CD4-positive, alpha-beta T cell (primary cell): Measurements from ENCODE around the gene COP1. TPM values are rescaled to one million over a fixed set of nuclear protein-coding genes. Genes with fewer than 3 reads are reported as not detected.

Experiments used
- ATAC-seq: fragments of 200-7000 bp; cut with Tn5 transposase; one replicate; pipeline ENCODE4 v1.10.0; 2022; ENCODE audit warnings: mild to moderate bottlenecking; ENCODE audit not compliant: poor library complexity
- CTCF ChIA-PET: fragments of 350-600 bp; sonication (Branson Sonifier 250); formaldehyde crosslinking; loops from one replicate; lab custom pipeline; 2021; ENCODE audit warnings: antibody characterized with exemption, inconsistent platforms; lab: Charles Lee
- POLR2A ChIA-PET: fragments of 350-600 bp; sonication (Branson Sonifier 250); formaldehyde crosslinking; loops from one replicate; lab custom pipeline; 2021; ENCODE audit warnings: antibody characterized with exemption, inconsistent platforms; lab: Charles Lee
- DNase-seq, 14 experiments: peaks; one replicate each; pipeline ENCODE4 v3.0.0-alpha.2; 2013 to 2020; ENCODE audit warnings: mixed read lengths in 2 of 14
- H3K27ac ChIP-seq, 2 donors: one replicate each; pipeline versions ENCODE4 v1.5.1 to v1.7.0; 2013; ENCODE audit warnings: low read length in 2 of 2, low read depth in 1 of 2, mild to moderate bottlenecking in 1 of 2
- H3K27me3 ChIP-seq, 2 experiments: 1 replicate in 1 of 2; 2 replicates in 1 of 2; pipeline versions ENCODE4 v1.6.1 to v1.7.0; 2013; ENCODE audit warnings: low read length in 2 of 2, control low read depth in 1 of 2, mild to moderate bottlenecking in 1 of 2, moderate library complexity in 1 of 2; ENCODE audit not compliant: insufficient read depth in 2 of 2, control insufficient read depth in 1 of 2
- H3K36me3 ChIP-seq: one replicate; pipeline ENCODE4 v1.6.1; 2013; ENCODE audit warnings: low read length, control low read depth; ENCODE audit not compliant: insufficient read depth
- H3K4me1 ChIP-seq: one replicate; pipeline ENCODE4 v1.6.1; 2013; ENCODE audit warnings: low read length, control low read depth; ENCODE audit not compliant: insufficient read depth
- H3K4me3 ChIP-seq: one replicate; pipeline ENCODE4 v1.5.1; 2013; ENCODE audit warnings: mild to moderate bottlenecking, low read length, moderate library complexity
- H3K9me3 ChIP-seq, 2 experiments: 1 replicate in 1 of 2; 2 replicates in 1 of 2; pipeline versions ENCODE4 v1.6.1 to v1.7.0; 2013; ENCODE audit warnings: low read length in 2 of 2, mild to moderate bottlenecking in 2 of 2, control low read depth in 1 of 2, moderate library complexity in 1 of 2; ENCODE audit not compliant: control insufficient read depth in 1 of 2, insufficient read depth in 1 of 2
- H3K27ac Mint-ChIP-seq: one replicate; pipeline ENCODE4 v1.8.0; 2020; ENCODE audit warnings: mixed read lengths
- H3K27me3 Mint-ChIP-seq: one replicate; pipeline ENCODE4 v1.8.0; 2021; ENCODE audit warnings: mixed read lengths
- H3K36me3 Mint-ChIP-seq: one replicate; pipeline ENCODE4 v1.8.0; 2021; ENCODE audit warnings: low read depth, mixed read lengths
- H3K4me1 Mint-ChIP-seq: one replicate; pipeline ENCODE4 v1.8.0; 2021; ENCODE audit warnings: low read depth, mixed read lengths
- H3K4me3 Mint-ChIP-seq: one replicate; pipeline ENCODE4 v1.8.0; 2020; ENCODE audit warnings: mild to moderate bottlenecking, mixed read lengths
- H3K9me3 Mint-ChIP-seq: one replicate; pipeline ENCODE4 v1.8.0; 2020; ENCODE audit warnings: mixed read lengths
- CTCF ChIP-seq: fragments of 200-600 bp; IDR thresholded peaks from one replicate; pipeline ENCODE4 v1.8.0; 2022; ENCODE audit warnings: antibody characterized with exemption, mild to moderate bottlenecking
- intact Hi-C, 2 experiments: fragments of 100-400 bp; cut with DNase I in 1 of 2; cut with micrococcal nuclease in 1 of 2; formaldehyde crosslinking; loops; one replicate each; pipeline versions ENCODE4 v1.15.1 to v1.9.0; 2023 to 2025; cut with DNase I, micrococcal nuclease
- total RNA-seq, 174 experiments: library from RNA in 2 of 174; stranded (reverse) in 2 of 174; gene quantifications; one replicate each; pipeline ENCODE4 v1.2.3 and lab custom pipeline; 2021 to 2026

The COP1 gene
- total RNA-seq, 2 experiments from 2014 or later, result 38.6 to 42.2 TPM

GRCh38 chr1:176193023-176193422 lies 14.1 kb downstream of the COP1 start:
- peaks cover 13% of the 10 kb centered on the region for H3K36me3 Mint-ChIP-seq
- CTCF ChIA-PET, result no interaction called here
- Histone ChIP-seq H3K4me1 (peaks cover 12% of the 10 kb centered on the region), H3K27me3 (no peaks in the 10 kb centered on the region), H3K36me3 (no peaks in the 10 kb centered on the region), H3K4me3 (no peak overlapping the region), H3K9me3 (no peaks in the 10 kb centered on the region), H3K27ac (no peak overlapping the region)
- no peaks in the 10 kb centered on the region for H3K9me3 Mint-ChIP-seq
- H3K4me3 Mint-ChIP-seq, result no peak overlapping the region
- peaks cover 95% of the 10 kb centered on the region for H3K4me1 Mint-ChIP-seq
- no peak overlapping the region for H3K27ac Mint-ChIP-seq
- TF ChIP-seq CTCF, result no peak
- ATAC-seq (no peak), DNase-seq (no peak)
- POLR2A ChIA-PET, result no interaction called here
- intact Hi-C loops, result no loop called here
- no peaks in the 10 kb centered on the region for H3K27me3 Mint-ChIP-seq

GRCh38 chr1:176188604-176189003 lies 18.5 kb downstream of the COP1 start:
- CTCF ChIA-PET, result no interaction called here
- no peaks in the 10 kb centered on the region for H3K27me3 Mint-ChIP-seq

DNA sequence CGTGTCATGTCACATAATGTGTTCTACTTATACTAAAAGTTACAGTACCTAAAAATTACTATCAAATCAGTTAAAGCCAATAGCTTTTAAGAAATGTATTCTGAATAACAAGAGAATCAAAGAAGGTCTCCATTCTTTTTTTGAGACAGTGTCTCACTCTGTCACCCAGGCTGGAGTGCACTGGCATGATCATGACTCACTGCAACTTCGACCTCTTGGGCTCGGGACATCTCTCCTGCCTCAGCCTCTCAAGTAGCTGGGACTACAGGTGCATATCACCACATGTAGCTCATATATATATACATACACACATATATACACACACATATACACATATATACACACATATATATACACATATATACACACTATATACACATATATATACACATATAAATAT lies 20.1 kb downstream of the COP1 start:
- Histone ChIP-seq H3K9me3 (no peaks in the 10 kb centered on the region), H3K4me3 (no peak overlapping the region), H3K36me3 (peaks cover 14% of the 10 kb centered on the region), H3K27me3 (no peaks in the 10 kb centered on the region), H3K27ac (no peak overlapping the region), H3K4me1 (peaks cover 12% of the 10 kb centered on the region)
- H3K4me1 Mint-ChIP-seq, result peaks cover 83% of the 10 kb centered on the region
- no peak overlapping the region for H3K4me3 Mint-ChIP-seq
- ChIA-PET POLR2A (interaction anchor here (0.9 to 1.0 kb wide), 2 partner anchors 19 to 30 kb away, joined by 3 read pairs; no protein-coding TSS in a partner anchor), CTCF (no interaction called here)
- intact Hi-C loops, result no loop called here
- ATAC-seq, result no peak
- H3K27me3 Mint-ChIP-seq, result no peaks in the 10 kb centered on the region
- no peak for DNase-seq
- H3K36me3 Mint-ChIP-seq, result peaks cover 45% of the 10 kb centered on the region
- no peaks in the 10 kb centered on the region for H3K9me3 Mint-ChIP-seq
- TF ChIP-seq CTCF, result no peak
- H3K27ac Mint-ChIP-seq, result peak overlapping the region; percentile 53

More at GRCh38 chr1:176188604-176189003, 18.5 kb downstream of the COP1 start:
- ATAC-seq, result no peak
- POLR2A ChIA-PET, result no interaction called here
- Histone ChIP-seq H3K27me3 (no peaks in the 10 kb centered on the region), H3K27ac (no peak overlapping the region), H3K36me3 (peaks cover 2% of the 10 kb centered on the region), H3K9me3 (no peaks in the 10 kb centered on the region), H3K4me1 (peaks cover 12% of the 10 kb centered on the region), H3K4me3 (no peak overlapping the region)
- no peak overlapping the region for H3K4me3 Mint-ChIP-seq
- H3K36me3 Mint-ChIP-seq, result peaks cover 36% of the 10 kb centered on the region
- peaks cover 91% of the 10 kb centered on the region for H3K4me1 Mint-ChIP-seq
- intact Hi-C loops, result no loop called here
- H3K27ac Mint-ChIP-seq, result no peak overlapping the region
- no peaks in the 10 kb centered on the region for H3K9me3 Mint-ChIP-seq
- no peak for DNase-seq
- TF ChIP-seq CTCF, result no peak
